SK-MEL-5 (cell line): ENCODE measurements around the gene TNNI3K. TPM values are rescaled to one million over a fixed set of nuclear protein-coding genes. Genes with fewer than 3 reads are reported as not detected.

ENCODE experiments used
- DNase-seq: peaks from one replicate; pipeline ENCODE4 v3.0.0-alpha.2; 2016; ENCODE audit warnings: low read depth, low spot score
- in situ Hi-C: cut with HindIII; loops from 2 replicates; pipeline ENCODE4 v1.10.0; 2016; ENCODE audit warnings: low sequenced_read_pairs, high pct_unique_total_duplicates, low pct_unique_long_range_greater_than_20kb
- total RNA-seq: library from RNA; depleted of rRNA; stranded (reverse); fragments of >200 nt; shearing (Covaris generic); gene quantifications from 2 replicates; pipeline ENCODE4 v1.2.3, GENCODE V29; 2014

TNNI3K gene
- total RNA-seq, 1 experiment from 2014 or later, result 1.4 TPM

DNA sequence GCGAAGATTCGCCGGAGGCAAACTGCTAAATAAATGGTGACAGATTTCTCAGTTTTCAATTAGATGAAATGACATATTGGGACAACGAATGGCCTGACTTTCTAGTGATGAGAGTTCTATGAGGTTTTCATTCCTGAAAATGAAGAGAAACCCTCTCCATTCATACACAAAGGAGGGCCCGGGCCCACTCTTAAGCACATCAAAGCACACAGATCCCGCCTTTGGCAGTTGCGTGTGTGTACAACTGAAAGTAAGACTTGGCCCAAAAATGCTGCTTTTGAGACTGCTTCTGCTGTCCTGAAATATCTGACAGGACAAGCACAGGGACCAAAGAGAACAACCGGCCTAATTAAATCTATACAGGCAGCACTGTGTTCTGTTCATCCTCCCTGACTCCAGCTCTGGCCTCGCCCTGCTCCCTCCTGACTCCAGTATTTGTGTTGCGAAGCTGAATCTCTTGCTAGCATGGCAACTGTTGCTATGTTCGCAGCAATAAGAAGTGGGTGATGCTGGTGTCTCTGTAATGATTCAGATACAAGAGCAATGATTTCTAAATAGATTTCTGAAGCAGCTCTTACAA is 269.8 kb downstream of the TNNI3K start:
- no peak for DNase-seq
- in situ Hi-C loops, result no loop called here

- in situ Hi-C loops, result no loop called here
- no peak for DNase-seq
These were observed 270.9 kb downstream of the TNNI3K start for GRCh38 chr1:74505928-74506710.

- no peak for DNase-seq
- in situ Hi-C loops, result no loop called here
These were observed 273.3 kb downstream of the TNNI3K start for GRCh38 chr1:74508449-74508848.

DNA sequence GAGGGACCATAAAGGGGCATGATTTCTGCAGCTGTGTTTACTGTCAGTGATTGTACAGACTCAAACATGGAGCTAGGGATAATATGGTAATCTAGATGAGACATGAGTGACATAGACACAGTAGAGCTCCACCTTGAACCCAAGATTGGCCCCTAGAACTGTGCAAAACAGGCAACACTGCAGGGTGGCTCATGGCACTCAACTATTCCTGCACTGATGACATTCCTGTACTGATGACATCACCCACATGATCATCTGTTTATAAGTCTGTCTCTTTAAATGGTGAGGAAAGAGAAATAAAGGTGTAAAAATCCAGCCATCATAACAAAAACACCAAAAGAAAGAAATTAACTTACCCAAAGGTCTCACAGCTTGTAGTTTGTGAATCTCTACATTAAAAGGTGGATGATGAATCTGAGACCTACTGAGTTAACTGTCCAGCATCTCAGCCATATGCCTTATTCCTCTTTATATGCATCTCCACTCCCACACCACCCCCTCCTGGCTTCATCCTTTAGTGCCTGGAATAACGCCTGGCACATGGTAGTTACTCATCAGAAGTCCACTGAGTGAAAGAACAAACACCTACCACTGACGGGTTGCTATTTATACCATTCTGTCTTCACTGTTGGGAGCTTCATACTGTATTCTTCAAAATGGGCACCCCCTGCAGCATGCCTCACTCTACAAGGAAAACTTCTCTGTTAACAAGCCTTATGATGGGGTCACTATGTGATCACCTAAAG is 277.2 kb downstream of the TNNI3K start, which contains the start of gene LRRC53:
LRRC53 (minus strand) TSS at position 442 of the 746 bp plus-strand sequence. CDS start 29,262 bp downstream, outside the sequence.
- in situ Hi-C loops, result no loop called here
- DNase-seq, result peak; percentile 31

GRCh38 chr1:74513411-74514300 is 278.5 kb downstream of the TNNI3K start:
- in situ Hi-C loops, result no loop called here

GRCh38 chr1:74517599-74518051 is 282.4 kb downstream of the TNNI3K start:
- DNase-seq, result no peak
- in situ Hi-C loops, result no loop called here

More at GRCh38 chr1:74513411-74514300, 278.5 kb downstream of the TNNI3K start:
- no peak for DNase-seq

DNA sequence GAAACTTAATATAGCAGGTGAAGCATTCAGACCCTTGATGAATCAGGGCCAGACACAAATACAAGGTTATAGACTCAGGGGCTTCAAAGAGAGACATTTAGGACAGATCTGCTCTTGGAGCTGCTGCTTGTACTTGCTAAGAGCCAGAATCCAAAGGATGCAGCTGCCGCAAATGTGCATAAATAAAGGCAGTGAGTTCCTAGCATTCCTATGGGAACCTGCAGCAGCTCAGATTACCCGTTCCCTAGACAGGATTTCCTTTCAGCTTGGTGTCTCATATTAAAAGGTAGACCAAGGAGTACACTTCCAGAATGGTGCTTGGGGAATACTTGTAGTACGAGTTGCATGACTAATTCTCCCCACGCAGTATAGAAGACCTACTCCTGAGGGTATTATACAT is 287.0 kb downstream of the TNNI3K start:
- in situ Hi-C loops, result no loop called here
- no peak for DNase-seq

DNA sequence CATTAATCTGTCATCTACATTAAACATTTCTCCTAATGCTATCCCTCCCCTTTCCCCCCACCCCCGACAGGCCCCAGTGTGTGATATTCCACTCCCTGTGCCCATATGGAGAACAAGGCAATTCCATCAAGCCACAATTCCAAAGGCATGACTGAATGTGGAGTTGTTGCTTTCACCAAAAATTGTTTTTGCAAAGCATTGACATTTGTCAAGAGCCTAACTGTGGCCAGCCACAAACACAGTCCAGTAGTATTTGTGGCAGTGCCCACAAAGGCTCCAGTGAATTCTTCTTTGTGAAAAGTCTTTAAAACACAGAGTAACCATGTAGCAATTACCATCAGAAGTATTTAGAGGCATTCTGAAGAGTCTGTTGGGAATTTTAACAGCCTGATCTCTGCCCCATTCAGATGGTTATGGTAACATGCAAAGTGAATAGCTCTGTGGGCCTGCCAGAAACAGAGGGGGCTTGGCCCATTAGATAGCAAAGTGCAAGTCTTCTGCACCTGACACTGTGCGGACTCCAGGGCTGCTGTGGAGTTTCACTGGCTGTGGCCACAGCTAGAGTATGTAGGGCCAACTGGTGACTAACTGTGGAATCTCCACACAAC is 288.8 kb downstream of the TNNI3K start:
- DNase-seq, result no peak
- in situ Hi-C loops, result no loop called here

GRCh38 chr1:74526708-74527107 is 291.5 kb downstream of the TNNI3K start:
- in situ Hi-C loops, result no loop called here
- DNase-seq, result no peak

DNA sequence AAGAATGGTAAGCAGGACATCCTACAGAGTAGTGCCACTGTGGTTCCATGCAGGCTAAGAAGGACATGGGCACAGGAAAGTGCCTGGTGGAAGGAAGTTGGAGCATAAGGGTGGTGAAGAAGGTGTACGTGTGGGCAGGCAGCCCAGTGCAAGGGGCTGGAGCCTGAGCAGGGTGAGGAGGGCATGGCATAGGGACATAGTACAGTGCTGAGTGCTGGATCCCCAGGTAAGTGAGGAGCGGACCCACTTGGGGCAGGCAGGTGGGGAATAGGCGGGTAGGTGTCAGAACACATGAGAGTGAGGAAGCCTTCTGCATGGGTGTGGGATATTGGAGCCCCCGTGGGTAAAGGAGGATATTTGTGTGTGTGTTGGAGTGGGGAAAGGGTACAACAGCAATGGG is 292.9 kb downstream of the TNNI3K start:
- in situ Hi-C loops, result no loop called here
- DNase-seq, result no peak

GRCh38 chr1:74530892-74531291 is 295.7 kb downstream of the TNNI3K start:
- in situ Hi-C loops, result no loop called here
- no peak for DNase-seq

DNA sequence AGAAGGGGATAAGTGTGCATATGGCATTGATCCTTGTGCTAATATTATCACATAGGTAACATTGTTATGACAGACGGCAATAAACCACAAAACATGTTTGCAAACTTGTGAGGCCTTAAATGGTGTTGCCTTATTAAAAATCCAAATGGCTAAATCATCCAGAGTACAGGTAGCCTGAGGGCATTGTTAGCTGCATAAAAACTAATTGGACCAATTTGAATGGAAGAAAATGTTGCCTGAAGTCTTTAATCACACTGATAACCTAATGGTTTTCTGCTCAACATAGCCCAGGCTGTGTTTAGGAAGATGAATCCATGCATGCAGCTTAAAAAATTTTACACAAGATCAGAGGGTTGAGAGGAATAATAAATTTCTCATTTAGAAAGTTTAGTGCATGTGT is 296.6 kb downstream of the TNNI3K start:
- in situ Hi-C loops, result no loop called here
- DNase-seq, result no peak

GRCh38 chr1:74534241-74534640 is 299.1 kb downstream of the TNNI3K start:
- in situ Hi-C loops, result no loop called here
- no peak for DNase-seq

DNA sequence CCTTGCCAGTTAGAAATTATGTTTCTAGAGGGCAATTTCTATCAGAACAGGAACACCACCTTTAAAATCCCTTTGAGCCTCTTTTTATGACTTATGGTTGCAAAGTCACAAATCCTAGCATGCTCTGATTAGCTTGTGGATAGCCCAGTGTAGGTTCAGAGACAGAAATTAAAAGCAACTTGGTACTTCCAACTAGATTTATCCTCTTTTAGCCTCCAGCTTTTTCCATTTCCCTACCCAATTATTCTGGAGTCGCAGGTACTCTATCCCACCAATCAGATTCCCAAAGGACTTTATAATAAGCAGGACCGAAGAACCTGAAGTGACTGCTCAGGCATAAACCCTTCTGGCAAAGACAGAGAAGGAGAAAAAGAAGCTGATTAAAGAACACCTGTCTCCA is 310.6 kb downstream of the TNNI3K start:
- in situ Hi-C loops, result no loop called here
- DNase-seq, result no peak

DNA sequence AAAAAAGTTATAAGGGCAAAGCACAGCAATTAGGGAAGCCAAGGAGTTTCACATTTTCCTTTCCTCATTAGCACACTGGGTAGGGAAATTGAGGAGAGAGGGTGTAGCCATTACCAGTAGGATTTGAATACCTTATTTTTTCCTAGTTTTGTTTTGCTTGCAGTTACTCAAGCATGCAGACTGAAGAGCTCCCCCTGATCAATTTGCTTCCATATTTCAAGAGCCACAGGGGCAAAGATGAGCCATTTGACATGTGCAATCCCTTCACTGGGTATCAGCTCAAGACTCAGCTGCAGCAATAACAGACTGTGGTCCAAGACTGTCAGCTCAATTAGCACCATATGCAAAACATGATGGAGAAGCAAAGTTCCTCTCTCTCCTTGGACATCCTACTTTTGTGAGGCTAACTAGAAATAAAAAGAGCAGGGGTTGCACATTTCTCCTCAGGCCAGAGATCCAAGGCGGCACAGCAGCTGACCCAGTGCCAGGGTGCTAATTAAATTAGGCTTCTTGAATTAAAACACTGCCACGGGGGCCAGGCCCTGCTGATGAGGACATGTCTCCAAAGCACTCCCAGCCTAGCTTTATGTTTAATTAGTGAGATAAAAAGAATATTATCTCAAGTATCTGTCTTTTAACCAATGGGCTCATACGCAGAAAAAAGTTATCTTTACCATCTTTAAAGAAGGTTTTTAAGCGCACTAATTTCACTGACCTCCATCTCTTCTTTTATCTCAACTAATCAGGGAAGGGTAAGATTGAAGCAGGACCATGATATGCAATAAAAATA is 314.0 kb downstream of the TNNI3K start:
- in situ Hi-C loops, result no loop called here
- no peak for DNase-seq

- in situ Hi-C loops, result no loop called here
- no peak for DNase-seq
These were observed 314.7 kb downstream of the TNNI3K start for GRCh38 chr1:74549932-74550331.
